Stimulated activated CD8-positive, alpha-beta memory T cell treated with anti-CD3 and anti-CD28 coated beads, Interleukin-7, amount 100 ng/mL, for 1 hour (primary cell): ENCODE measurements around the gene MGAM2.
"Not testable (repeated sequence)": the region's sequence is repeated elsewhere in the genome, so short reads cannot be mapped to it uniquely, and the experiment has no call there.

Source experiments
- DNase-seq, 2 donors: peaks; one replicate each; pipeline ENCODE4 v3.0.0-alpha.2; 2020; ENCODE audit warnings: low read depth in 2 of 2

MGAM2 gene

GRCh38 chr7:142111499-142111898 lies at the start of gene MGAM2:
TSS of gene MGAM2 (plus strand) at chr7:142111718. CDS start at chr7:142116874, 5,156 bp downstream.
- DNase-seq: no peak

GRCh38 chr7:142063551-142064442 lies 47.7 kb upstream of the MGAM2 start:
- no peak for DNase-seq

GRCh38 chr7:142066536-142066935 lies 45.0 kb upstream of the MGAM2 start:
- DNase-seq: no peak

DNA sequence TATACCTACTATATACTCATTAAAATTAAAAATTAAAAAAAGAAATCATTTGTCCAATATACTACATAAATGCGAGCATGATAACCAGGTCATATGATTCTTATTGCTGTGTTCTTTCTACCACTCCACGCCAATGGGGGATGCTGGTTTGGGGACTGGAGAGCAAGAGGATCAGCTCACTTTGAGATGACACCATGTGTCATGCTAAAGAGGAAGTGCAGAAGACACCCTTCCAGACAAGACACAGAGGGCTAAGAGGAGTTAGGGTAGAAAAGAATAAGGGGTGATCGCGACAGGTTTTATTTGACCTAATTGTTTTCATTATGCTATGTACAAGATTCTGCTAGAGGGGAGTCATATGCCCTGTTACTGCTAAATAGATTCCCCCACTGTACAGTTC lies 33.8 kb upstream of the MGAM2 start:
- DNase-seq: no peak

DNA sequence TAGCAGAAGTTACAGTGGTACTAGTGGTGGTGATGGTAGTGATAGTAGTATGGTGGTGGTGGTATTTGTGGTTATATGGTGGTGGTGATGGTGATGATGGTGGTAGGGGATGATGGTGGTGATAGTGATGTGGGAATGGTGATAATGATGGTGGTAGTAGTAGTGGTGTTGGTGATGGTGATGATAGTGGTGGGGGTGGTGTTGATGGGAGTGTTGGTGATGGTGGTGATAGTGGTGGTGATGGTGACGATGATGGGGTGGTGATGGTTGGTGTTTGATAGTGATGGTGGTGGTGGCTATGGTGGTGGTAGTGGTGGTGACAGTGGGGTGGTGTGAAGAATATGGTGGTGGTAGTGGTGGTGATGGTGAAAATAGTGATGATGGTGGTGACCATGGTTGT lies 27.9 kb upstream of the MGAM2 start:
- DNase-seq: no peak

DNA sequence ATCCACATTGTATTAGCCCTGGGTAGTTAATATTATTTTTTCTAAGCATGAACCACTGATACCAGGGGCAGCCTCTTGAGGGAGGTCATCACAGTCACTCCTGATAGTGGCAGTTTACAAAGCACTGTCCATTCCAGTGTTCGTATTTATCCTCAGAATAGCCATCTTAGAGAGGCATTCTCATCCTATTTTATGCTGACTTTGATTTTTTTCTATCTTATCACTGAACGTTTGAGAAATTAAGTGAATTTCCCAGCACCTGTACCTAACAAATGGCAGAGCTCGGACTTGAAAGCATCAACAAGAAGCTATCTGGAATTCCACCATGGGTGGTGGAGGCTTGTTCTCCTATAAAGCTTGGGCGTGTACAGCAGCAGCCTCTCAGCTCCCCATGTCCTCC lies 26.1 kb upstream of the MGAM2 start:
- DNase-seq: no peak

GRCh38 chr7:142088022-142088714 lies 23.4 kb upstream of the MGAM2 start:
- DNase-seq: no peak

- no peak for DNase-seq
Measured at GRCh38 chr7:142089035-142089434, 22.5 kb upstream of the MGAM2 start.

GRCh38 chr7:142091961-142092360 lies 19.6 kb upstream of the MGAM2 start:
- no peak for DNase-seq

GRCh38 chr7:142094861-142095260 lies 16.7 kb upstream of the MGAM2 start:
- no peak for DNase-seq

DNA sequence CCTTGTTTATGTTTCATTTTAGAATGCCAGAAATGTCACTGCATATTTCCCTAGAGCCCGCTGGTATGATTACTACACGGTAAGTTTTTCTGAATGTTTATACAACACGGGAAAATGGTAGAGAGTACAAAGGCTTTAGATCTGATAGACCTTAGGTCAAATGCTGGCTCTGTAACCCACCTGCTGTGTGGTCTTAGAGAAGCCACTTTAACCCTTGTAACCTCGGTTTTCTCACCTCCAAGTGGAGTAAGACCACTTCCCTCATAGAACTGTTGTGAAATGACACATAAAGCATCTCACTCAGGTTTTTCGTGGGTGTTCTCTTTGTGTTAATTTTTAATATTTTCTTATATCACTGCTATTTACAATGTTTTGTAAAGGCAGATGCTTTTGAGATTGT lies 13.9 kb upstream of the MGAM2 start:
- DNase-seq: no peak

- DNase-seq: no peak
Measured at GRCh38 chr7:142098004-142098403, 13.5 kb upstream of the MGAM2 start.

- DNase-seq: not testable (repeated sequence)
Measured at GRCh38 chr7:142099347-142099746, 12.2 kb upstream of the MGAM2 start.

DNA sequence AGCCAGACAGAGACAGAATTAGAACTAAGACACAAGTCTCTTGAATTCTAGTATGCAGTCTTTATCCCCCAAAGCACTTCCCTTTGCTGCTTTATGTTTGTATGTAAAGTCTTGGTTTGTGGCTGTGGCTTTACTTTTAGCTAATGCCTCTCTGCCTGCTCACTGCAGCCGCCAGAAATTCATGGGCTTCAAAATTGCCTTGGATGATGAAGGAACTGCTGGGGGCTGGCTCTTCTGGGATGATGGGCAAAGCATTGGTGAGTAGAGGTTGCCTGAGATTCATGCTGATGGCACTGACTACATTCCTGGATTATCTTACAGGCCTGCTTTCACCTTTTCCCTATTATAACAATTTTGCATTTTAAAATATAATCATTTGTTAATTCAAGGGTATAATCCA lies 10.9 kb upstream of the MGAM2 start:
- no peak for DNase-seq

- DNase-seq: not testable (repeated sequence)
Measured at GRCh38 chr7:142101794-142102193, 9.7 kb upstream of the MGAM2 start.

- DNase-seq: no peak
Measured at GRCh38 chr7:142104550-142105527, 6.7 kb upstream of the MGAM2 start.

GRCh38 chr7:142108728-142109505 lies 2.6 kb upstream of the MGAM2 start:
- no peak for DNase-seq

GRCh38 chr7:142110098-142110497 lies 1.4 kb upstream of the MGAM2 start:
- DNase-seq: no peak

DNA sequence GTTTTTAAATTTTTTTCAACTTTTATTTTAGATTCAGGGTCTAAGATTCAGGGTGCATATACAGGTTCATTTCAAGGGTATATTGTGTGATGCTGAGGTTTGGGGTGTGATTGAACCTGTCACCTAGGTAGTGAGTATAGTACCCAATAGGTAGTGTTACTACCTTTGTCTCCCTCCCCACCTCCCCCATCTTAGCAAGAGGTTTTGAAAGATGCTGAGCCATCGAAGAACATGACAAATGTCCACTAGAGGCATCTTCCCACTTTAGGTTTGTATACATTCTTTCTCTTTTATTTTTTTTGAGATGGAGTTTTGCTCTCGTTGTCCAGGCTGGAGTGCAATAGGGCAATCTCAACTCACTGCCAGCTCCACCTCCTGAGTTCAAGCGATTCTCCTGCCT lies 880 bp upstream of the MGAM2 start:
- no peak for DNase-seq

DNA sequence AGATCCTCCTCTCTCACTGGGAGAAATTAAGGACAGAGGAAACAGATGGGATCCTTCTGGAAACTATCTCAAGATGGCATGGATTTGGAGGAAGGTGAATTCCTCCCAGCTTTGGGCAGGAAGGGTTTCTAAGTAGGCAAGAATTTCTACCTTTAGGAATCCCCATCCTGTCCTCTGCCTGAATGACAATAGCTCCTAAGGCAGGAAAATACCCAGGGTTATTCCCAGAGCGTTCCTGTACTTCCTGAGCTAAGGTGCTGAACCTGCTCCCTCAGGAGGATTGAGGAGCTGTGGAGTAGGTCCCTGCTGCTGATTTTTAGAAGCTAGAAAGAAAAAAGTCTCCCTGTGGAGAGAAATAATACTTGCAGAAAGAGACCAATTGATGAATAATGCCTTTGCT lies 568 bp downstream of the MGAM2 start:
- DNase-seq: no peak

DNA sequence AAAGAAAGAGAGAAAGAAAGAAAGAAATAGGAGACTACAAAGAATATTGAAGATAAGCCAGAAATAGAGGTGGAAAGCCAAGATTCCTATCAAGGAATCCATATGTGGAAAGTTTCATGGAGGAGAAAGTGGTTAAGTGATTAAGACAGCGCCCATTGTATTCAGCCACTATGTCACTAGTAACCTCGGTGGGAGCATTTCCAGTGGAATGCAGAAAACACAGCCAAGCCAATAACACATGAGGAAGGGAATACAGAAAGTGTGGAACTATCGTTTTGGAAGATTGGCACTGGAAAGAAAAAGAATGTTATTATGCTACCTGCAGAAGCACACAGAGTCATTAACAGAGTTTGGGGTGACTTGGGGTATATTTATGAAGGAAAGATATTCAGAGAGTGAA lies 2.7 kb downstream of the MGAM2 start:
- DNase-seq: no peak
